Type B pancreatic cell (in vitro differentiated cells): ENCODE data around the gene CEACAM1. TPM values are rescaled to one million over a fixed set of nuclear protein-coding genes. Genes with fewer than 3 reads are reported as not detected.
A peak's percentile ranks its signal among the peaks of the same experiment; 100 is the strongest.

Experiments
- DNase-seq: peaks from one replicate; pipeline ENCODE4 v3.0.0; 2021; ENCODE audit warnings: mixed read lengths; ENCODE audit not compliant: unreplicated experiment; ENCODE audit errors: extremely low spot score
- H3K27ac Mint-ChIP-seq: 2 replicates; pipeline ENCODE4 v1.8.0; 2021; ENCODE audit warnings: mild to moderate bottlenecking, mixed read lengths
- H3K27me3 Mint-ChIP-seq: 2 replicates; pipeline ENCODE4 v1.8.0; 2021; ENCODE audit warnings: mixed read lengths
- H3K36me3 Mint-ChIP-seq: 2 replicates; pipeline ENCODE4 v1.8.0; 2021; ENCODE audit warnings: mixed read lengths
- H3K4me1 Mint-ChIP-seq: one replicate; pipeline ENCODE4 v1.8.0; 2021; ENCODE audit warnings: mixed read lengths; ENCODE audit not compliant: unreplicated experiment
- H3K4me3 Mint-ChIP-seq: 2 replicates; pipeline ENCODE4 v1.8.0; 2021; ENCODE audit warnings: mild to moderate bottlenecking, mixed read lengths
- H3K9me3 Mint-ChIP-seq: 2 replicates; pipeline ENCODE4 v1.8.0; 2021; ENCODE audit warnings: mixed read lengths
- CTCF ChIP-seq: fragments of 200-600 bp; sonication (generic); conservative IDR thresholded peaks from 2 replicates; pipeline ENCODE4 v1.5.0; 2021; ENCODE audit warnings: antibody characterized with exemption, mild to moderate bottlenecking
- total RNA-seq: library from RNA; stranded (reverse); gene quantifications from 2 replicates; pipeline ENCODE4 v1.2.1, GENCODE V29; 2021; ENCODE audit warnings: low replicate concordance

CEACAM1 gene
- total RNA-seq, 1 donor from 2014 or later, result 19.1 TPM

GRCh38 chr19:42521346-42522030 lies 6.8 kb downstream of the CEACAM1 start:
- Mint-ChIP-seq H3K9me3 (no peaks in the 10 kb centered on the region), H3K4me3 (no peak overlapping the region), H3K27ac (no peak overlapping the region), H3K27me3 (no peaks in the 10 kb centered on the region), H3K4me1 (no peaks in the 10 kb centered on the region), H3K36me3 (no peaks in the 10 kb centered on the region)
- DNase-seq, result peak; percentile 52
- TF ChIP-seq CTCF, result no peak

GRCh38 chr19:42519108-42519507 lies 9.2 kb downstream of the CEACAM1 start:
- Mint-ChIP-seq H3K27ac (no peak overlapping the region), H3K4me1 (no peaks in the 10 kb centered on the region)

GRCh38 chr19:42516771-42517170 lies 11.5 kb downstream of the CEACAM1 start:
- no peak overlapping the region for H3K4me3 Mint-ChIP-seq
- no peaks in the 10 kb centered on the region for H3K4me1 Mint-ChIP-seq
- DNase-seq, result no peak
- no peaks in the 10 kb centered on the region for H3K9me3 Mint-ChIP-seq
- no peaks in the 10 kb centered on the region for H3K27me3 Mint-ChIP-seq
- no peak overlapping the region for H3K27ac Mint-ChIP-seq
- TF ChIP-seq CTCF, result no peak
- H3K36me3 Mint-ChIP-seq, result no peaks in the 10 kb centered on the region

More at GRCh38 chr19:42519108-42519507, 9.2 kb downstream of the CEACAM1 start:
- Mint-ChIP-seq H3K27me3 (no peaks in the 10 kb centered on the region), H3K4me3 (no peak overlapping the region), H3K9me3 (no peaks in the 10 kb centered on the region), H3K36me3 (no peaks in the 10 kb centered on the region)
- no peak for TF ChIP-seq CTCF
- DNase-seq, result peak; percentile 27

- DNase-seq, result peak; percentile 4
- H3K27me3 Mint-ChIP-seq, result no peaks in the 10 kb centered on the region
Observed at GRCh38 chr19:42515241-42515832, 12.9 kb downstream of the CEACAM1 start.

GRCh38 chr19:42514449-42514848 lies 13.8 kb downstream of the CEACAM1 start:
- TF ChIP-seq CTCF, result no peak
- DNase-seq, result no peak
- Mint-ChIP-seq H3K4me1 (no peaks in the 10 kb centered on the region), H3K4me3 (no peak overlapping the region), H3K36me3 (no peaks in the 10 kb centered on the region), H3K27me3 (no peaks in the 10 kb centered on the region), H3K9me3 (no peaks in the 10 kb centered on the region), H3K27ac (no peak overlapping the region)

More at GRCh38 chr19:42515241-42515832, 12.9 kb downstream of the CEACAM1 start:
- TF ChIP-seq CTCF, result no peak
- H3K9me3 Mint-ChIP-seq, result no peaks in the 10 kb centered on the region
- H3K4me1 Mint-ChIP-seq, result no peaks in the 10 kb centered on the region
- no peaks in the 10 kb centered on the region for H3K36me3 Mint-ChIP-seq
- H3K4me3 Mint-ChIP-seq, result no peak overlapping the region
- H3K27ac Mint-ChIP-seq, result no peak overlapping the region
